ENCODE measurements around the gene SRRM2. TPM values are rescaled to one million over a fixed set of nuclear protein-coding genes. Genes with fewer than 3 reads are reported as not detected.

The SRRM2 gene
- total and polyA plus RNA-seq, 8 donors, result 536 to 710 (median 632) TPM

GRCh38 chr16:2713985-2714774 is 38.3 kb upstream of the SRRM2 start:
- TF ChIP-seq CTCF (IDR thresholded peaks at IDR 0.05), result no peak
- no peak for DNase-seq
- Histone ChIP-seq H3K9me3 (no peaks in the 10 kb centered on the region), H3K4me3 (no peak overlapping the region), H3K36me3 (peaks cover 0 to 11% of the 10 kb centered on the region in 2 donors), H3K4me1 (peaks cover 4 to 10% of the 10 kb centered on the region in 2 donors), H3K27me3 (peaks cover 0 to 26% of the 10 kb centered on the region in 2 donors), H3K27ac (no peak overlapping the region)
- intact Hi-C loops (cut with DNase I), result no loop called here
- ATAC-seq, result no peak

GRCh38 chr16:2715064-2715463 is 37.4 kb upstream of the SRRM2 start:
- H3K36me3 ChIP-seq, result peaks cover 0 to 2% of the 10 kb centered on the region in 2 donors
- H3K4me3 ChIP-seq, result no peak overlapping the region
- intact Hi-C loops (cut with DNase I), result no loop called here
- ATAC-seq (no peak), DNase-seq (no peak)
- peaks cover 4 to 18% of the 10 kb centered on the region in 2 donors for H3K4me1 ChIP-seq
- H3K9me3 ChIP-seq, result no peaks in the 10 kb centered on the region
- no peak overlapping the region for H3K27ac ChIP-seq
- peaks cover 0 to 26% of the 10 kb centered on the region in 2 donors for H3K27me3 ChIP-seq
- TF ChIP-seq CTCF (IDR thresholded peaks at IDR 0.05), result no peak

GRCh38 chr16:2715519-2715918 is 36.9 kb upstream of the SRRM2 start:
- intact Hi-C loops (cut with DNase I), result no loop called here
- Histone ChIP-seq H3K4me3 (no peak overlapping the region), H3K9me3 (no peaks in the 10 kb centered on the region)

GRCh38 chr16:2715966-2716885 is 36.2 kb upstream of the SRRM2 start:
- no peaks in the 10 kb centered on the region for H3K9me3 ChIP-seq
- no peak overlapping the region for H3K4me3 ChIP-seq
- DNase-seq (no peak), ATAC-seq (no peak)
- H3K36me3 ChIP-seq, result no peaks in the 10 kb centered on the region
- H3K27ac ChIP-seq, result no peak overlapping the region
- TF ChIP-seq CTCF (IDR thresholded peaks at IDR 0.05), result no peak
- H3K4me1 ChIP-seq, result peaks cover 4 to 25% of the 10 kb centered on the region in 2 donors
- intact Hi-C loops (cut with DNase I), result no loop called here
- H3K27me3 ChIP-seq, result peaks cover 0 to 26% of the 10 kb centered on the region in 2 donors

More at GRCh38 chr16:2715519-2715918, 36.9 kb upstream of the SRRM2 start:
- DNase-seq (peak; percentile 20 to 92 (median 61)), ATAC-seq (peak; percentile 79)
- Histone ChIP-seq H3K4me1 (peaks cover 4 to 23% of the 10 kb centered on the region in 2 donors), H3K36me3 (no peaks in the 10 kb centered on the region), H3K27me3 (peaks cover 0 to 26% of the 10 kb centered on the region in 2 donors), H3K27ac (no peak overlapping the region)
- no peak for TF ChIP-seq CTCF (IDR thresholded peaks at IDR 0.05)

- Histone ChIP-seq H3K36me3 (no peaks in the 10 kb centered on the region), H3K27me3 (peaks cover 0 to 26% of the 10 kb centered on the region in 2 donors), H3K9me3 (no peaks in the 10 kb centered on the region), H3K4me3 (no peak overlapping the region), H3K27ac (no peak overlapping the region), H3K4me1 (peaks cover 4 to 29% of the 10 kb centered on the region in 2 donors)
- DNase-seq (no peak), ATAC-seq (no peak)
- intact Hi-C loops (cut with DNase I), result no loop called here
- no peak for TF ChIP-seq CTCF (IDR thresholded peaks at IDR 0.05)
Measured at GRCh38 chr16:2716948-2717347, 35.5 kb upstream of the SRRM2 start.

Data from left lung (tissue), 10 donors.